Sciatic nerve (tissue), 2 donors: ENCODE results near the gene KIF5C. TPM values are rescaled to one million over a fixed set of nuclear protein-coding genes. Genes with fewer than 3 reads are reported as not detected.

Experiments used
- ATAC-seq: fragments of 200-7000 bp; cut with Tn5 transposase; one replicate; pipeline ENCODE4 v1.9.1; 2020; ENCODE audit warnings: mild to moderate bottlenecking, moderate library complexity
- DNase-seq: peaks from one replicate; pipeline ENCODE4 v3.0.0-alpha.2; 2020; ENCODE audit warnings: low spot score
- intact Hi-C: fragments of 100-400 bp; cut with DNase I; formaldehyde crosslinking; loops from one replicate; pipeline ENCODE4 v1.14.2; 2022
- total RNA-seq: library from RNA; stranded (reverse); fragmentation: NEBNext Ultra II Directional; extraction: Animal tissue kit (Norgen Biotek cat#: 25700); gene quantifications from one replicate; pipeline ENCODE4 v1.2.1, GENCODE V29; 2021
- donor health status: DM: no; HTN: no; CAD: no.
- donor health status: DM: no; HTN: no; CAD: no.

Gene KIF5C
- total RNA-seq, 1 donor from 2014 or later, result 62.7 TPM

- intact Hi-C loops, result no loop called here
These were observed 180.7 kb downstream of the KIF5C start for GRCh38 chr2:149055751-149056150.

GRCh38 chr2:149056541-149057255, 181.7 kb downstream of the KIF5C start:
- ATAC-seq (no peak), DNase-seq (no peak)
- intact Hi-C loops, result no loop called here

More at GRCh38 chr2:149055751-149056150, 180.7 kb downstream of the KIF5C start:
- no peak for ATAC-seq
- DNase-seq, result no peak

- ATAC-seq, result no peak
- no peak for DNase-seq
- intact Hi-C loops, result no loop called here
These were observed 182.4 kb downstream of the KIF5C start for GRCh38 chr2:149057401-149057800.

GRCh38 chr2:149058936-149059335, 183.9 kb downstream of the KIF5C start:
- no peak for DNase-seq
- intact Hi-C loops, result no loop called here
- no peak for ATAC-seq

GRCh38 chr2:149059822-149060221, 184.8 kb downstream of the KIF5C start:
- ATAC-seq (no peak), DNase-seq (no peak)
- intact Hi-C loops, result no loop called here

GRCh38 chr2:149061133-149061745, 186.2 kb downstream of the KIF5C start:
- ATAC-seq, result no peak
- intact Hi-C loops, result no loop called here

GRCh38 chr2:149062531-149062930, 187.5 kb downstream of the KIF5C start:
- intact Hi-C loops, result no loop called here
- DNase-seq (no peak), ATAC-seq (no peak)

More at GRCh38 chr2:149061133-149061745, 186.2 kb downstream of the KIF5C start:
- no peak for DNase-seq

GRCh38 chr2:149063177-149063576, 188.2 kb downstream of the KIF5C start:
- ATAC-seq, result no peak
- intact Hi-C loops, result no loop called here

GRCh38 chr2:149064365-149064841, 189.4 kb downstream of the KIF5C start:
- no peak for ATAC-seq
- intact Hi-C loops, result no loop called here

More at GRCh38 chr2:149063177-149063576, 188.2 kb downstream of the KIF5C start:
- DNase-seq, result no peak

GRCh38 chr2:149064856-149065630, 190.0 kb downstream of the KIF5C start:
- intact Hi-C loops, result no loop called here
- no peak for DNase-seq
- ATAC-seq, result no peak

More at GRCh38 chr2:149064365-149064841, 189.4 kb downstream of the KIF5C start:
- no peak for DNase-seq

GRCh38 chr2:149068225-149068995, 193.4 kb downstream of the KIF5C start:
- DNase-seq, result no peak
- no peak for ATAC-seq
- intact Hi-C loops, result no loop called here

GRCh38 chr2:149068996-149069888, 194.2 kb downstream of the KIF5C start:
- intact Hi-C loops, result no loop called here
- DNase-seq, result no peak
- no peak for ATAC-seq

- no peak for DNase-seq
- intact Hi-C loops, result no loop called here
- ATAC-seq, result no peak
These were observed 195.8 kb downstream of the KIF5C start for GRCh38 chr2:149070681-149071320.

- DNase-seq, result no peak
- ATAC-seq, result no peak
- intact Hi-C loops, result no loop called here
These were observed 200.1 kb downstream of the KIF5C start for GRCh38 chr2:149075105-149075504.

GRCh38 chr2:149075853-149076252, 200.8 kb downstream of the KIF5C start:
- ATAC-seq (peak; percentile 57), DNase-seq (no peak)
- intact Hi-C loops, result no loop called here
